ENCODE measurements around the gene TUFT1. TPM values are rescaled to one million over a fixed set of nuclear protein-coding genes. Genes with fewer than 3 reads are reported as not detected.

TUFT1 gene
- total and polyA plus RNA-seq, 2 donors (not counting 1 experiment from before 2014, with no cell fraction given) = 0.82 to 2.2 TPM

DNA sequence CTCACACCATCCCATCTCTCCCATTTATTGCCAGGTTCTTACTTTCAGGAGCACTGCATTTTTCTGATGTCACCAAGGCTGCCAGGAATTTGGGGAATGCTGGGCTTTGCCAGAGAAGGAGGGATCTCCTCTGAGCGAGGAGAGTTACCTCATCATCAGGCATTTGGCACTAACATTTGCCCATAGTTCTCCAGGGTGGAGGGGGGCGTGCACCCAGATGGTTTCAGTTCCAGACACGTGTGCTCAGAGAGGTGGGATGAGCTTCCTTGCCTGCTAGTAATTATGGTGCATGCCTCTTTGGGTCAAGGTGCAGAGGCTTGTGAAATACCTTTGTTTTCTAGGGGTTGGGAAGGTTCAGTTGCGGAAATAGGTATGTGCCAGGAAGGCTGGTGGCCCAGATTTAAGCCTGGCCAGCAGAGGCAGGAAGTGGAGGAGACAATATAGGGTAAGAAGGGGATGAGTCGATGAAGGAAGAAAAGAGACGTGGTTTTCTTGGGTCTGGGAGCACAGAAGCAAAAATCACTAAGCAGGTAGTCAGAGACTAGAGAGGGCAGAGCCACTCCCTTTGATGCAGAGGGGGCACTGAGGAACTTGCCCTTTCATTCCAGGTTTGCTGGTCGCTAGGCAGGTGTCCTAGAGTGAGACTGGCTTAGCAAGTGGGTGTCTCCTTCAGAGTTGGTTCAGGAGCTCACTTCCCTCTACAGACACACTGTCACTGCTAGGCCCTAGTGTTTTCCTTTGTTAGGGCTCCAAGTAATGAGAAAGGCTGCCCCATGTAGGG is 7.2 kb downstream of the TUFT1 start:
- Histone ChIP-seq H3K9me3 (ENCODE audit: control extremely low read depth in 1 of 3, control insufficient read depth in 2 of 3, insufficient read depth in 1 of 3, low read length in 2 of 3) (no peaks in the 10 kb centered on the region), H3K27ac (ENCODE audit: low read length in 2 of 2) (no peak overlapping the region), H3K27me3 (replicated peaks in 1 of 4; ENCODE audit: control extremely low read depth in 1 of 4, control insufficient read depth in 3 of 4, insufficient read depth in 4 of 4, low read length in 3 of 4) (peaks cover 0 to 11% (median 3%) of the 10 kb centered on the region in 4 experiments), H3K4me3 (ENCODE audit: control extremely low read depth in 1 of 5, extremely low read depth in 1 of 5, insufficient read depth in 1 of 5, low read depth in 2 of 5, low read length in 4 of 5) (no peak overlapping the region), H3K9ac (ENCODE audit: low read length) (no peak overlapping the region), H3K36me3 (replicated peaks in 1 of 2; ENCODE audit: control extremely low read depth in 1 of 2, control insufficient read depth in 1 of 2, extremely low read depth in 1 of 2, insufficient read depth in 2 of 2, low read length in 1 of 2) (no peaks in the 10 kb centered on the region), H4K20me1 (ENCODE audit: control insufficient read depth, insufficient read depth, low read length, poor library complexity, severe bottlenecking) (no peaks in the 10 kb centered on the region), H3K79me2 (ENCODE audit: control insufficient read depth, insufficient read depth, low read length) (no peaks in the 10 kb centered on the region), H3K4me1 (ENCODE audit: control insufficient read depth in 2 of 2, insufficient read depth in 2 of 2, low read length in 2 of 2) (no peaks in the 10 kb centered on the region), H2AFZ (ENCODE audit: insufficient read depth, low read depth, low read length, poor library complexity, severe bottlenecking) (no peak overlapping the region), H3K4me2 (replicated peaks; ENCODE audit: low read depth, low read length, poor library complexity, severe bottlenecking) (no peak overlapping the region)
- no peaks in the 10 kb centered on the region for H3K9me3 Mint-ChIP-seq (ENCODE audit: insufficient read depth)
- no peak overlapping the region for H3K4me3 Mint-ChIP-seq
- DNase-seq = no peak
- no peaks in the 10 kb centered on the region for H3K4me1 Mint-ChIP-seq
- POLR2A ChIA-PET = no interaction called here
- peaks cover 12% of the 10 kb centered on the region for H3K27me3 Mint-ChIP-seq
- intact Hi-C loops (cut with micrococcal nuclease) = no loop called here
- WGBS (ENCODE audit: insufficient coverage) = 86% methylated on average over 7 of the region's 7 CpGs
- CTCF ChIA-PET = no interaction called here
- H3K27ac Mint-ChIP-seq = no peak overlapping the region
- ATAC-seq (ENCODE audit: low read depth) = no peak
- TF ChIP-seq EZH2 (IDR thresholded peaks at IDR 0.05; ENCODE audit: borderline replicate concordance, insufficient read depth, low read depth, low read length, poor library complexity, severe bottlenecking) (no peak), CTCF (IDR thresholded peaks at IDR 0.05) (no peak)

GRCh38 chr1:151547900-151548230 is 7.8 kb downstream of the TUFT1 start:
- Histone ChIP-seq H3K36me3 (replicated peaks in 1 of 2; ENCODE audit: control extremely low read depth in 1 of 2, control insufficient read depth in 1 of 2, extremely low read depth in 1 of 2, insufficient read depth in 2 of 2, low read length in 1 of 2) (no peaks in the 10 kb centered on the region), H3K9me3 (ENCODE audit: control extremely low read depth in 1 of 3, control insufficient read depth in 2 of 3, insufficient read depth in 1 of 3, low read length in 2 of 3) (no peaks in the 10 kb centered on the region), H3K4me2 (replicated peaks; ENCODE audit: low read depth, low read length, poor library complexity, severe bottlenecking) (no peak overlapping the region), H4K20me1 (ENCODE audit: control insufficient read depth, insufficient read depth, low read length, poor library complexity, severe bottlenecking) (no peaks in the 10 kb centered on the region), H3K27ac (ENCODE audit: low read length in 2 of 2) (no peak overlapping the region), H3K4me1 (ENCODE audit: control insufficient read depth in 2 of 2, insufficient read depth in 2 of 2, low read length in 2 of 2) (no peaks in the 10 kb centered on the region), H3K27me3 (replicated peaks in 1 of 4; ENCODE audit: control extremely low read depth in 1 of 4, control insufficient read depth in 3 of 4, insufficient read depth in 4 of 4, low read length in 3 of 4) (peaks cover 0 to 7% (median 0%) of the 10 kb centered on the region in 4 experiments), H3K79me2 (ENCODE audit: control insufficient read depth, insufficient read depth, low read length) (no peaks in the 10 kb centered on the region), H3K4me3 (ENCODE audit: control extremely low read depth in 1 of 5, extremely low read depth in 1 of 5, insufficient read depth in 1 of 5, low read depth in 2 of 5, low read length in 4 of 5) (no peak overlapping the region), H2AFZ (ENCODE audit: insufficient read depth, low read depth, low read length, poor library complexity, severe bottlenecking) (no peak overlapping the region), H3K9ac (ENCODE audit: low read length) (no peak overlapping the region)
- H3K27ac Mint-ChIP-seq = no peak overlapping the region
- H3K4me3 Mint-ChIP-seq = no peak overlapping the region
- no peaks in the 10 kb centered on the region for H3K4me1 Mint-ChIP-seq
- ChIA-PET CTCF (no interaction called here), POLR2A (no interaction called here)
- no peaks in the 10 kb centered on the region for H3K9me3 Mint-ChIP-seq (ENCODE audit: insufficient read depth)
- intact Hi-C loops (cut with micrococcal nuclease) = no loop called here
- DNase-seq (no peak), ATAC-seq (ENCODE audit: low read depth) (no peak)
- H3K27me3 Mint-ChIP-seq = peaks cover 6% of the 10 kb centered on the region
- TF ChIP-seq CTCF (IDR thresholded peaks at IDR 0.05) (no peak), EZH2 (IDR thresholded peaks at IDR 0.05; ENCODE audit: borderline replicate concordance, insufficient read depth, low read depth, low read length, poor library complexity, severe bottlenecking) (no peak)
- WGBS (ENCODE audit: insufficient coverage) = no CpG with 5 or more reads among the region's 3 CpGs

Data from B cell (primary cell).